HFFc6 (cell line): Measurements from ENCODE around the gene SST. TPM values are rescaled to one million over a fixed set of nuclear protein-coding genes. Genes with fewer than 3 reads are reported as not detected.
A peak's percentile ranks its signal among the peaks of the same experiment; 100 is the strongest.

Source experiments
- DNase-seq: peaks from one replicate; pipeline ENCODE4 v3.0.0-alpha.2; 2018
- H3K27ac Mint-ChIP-seq: 2 replicates; pipeline ENCODE4 v1.8.0; 2020; ENCODE audit warnings: mild to moderate bottlenecking, mixed read lengths
- H3K27me3 Mint-ChIP-seq: 2 replicates; pipeline ENCODE4 v1.8.0; 2021; ENCODE audit warnings: mild to moderate bottlenecking, moderate library complexity, mixed read lengths; ENCODE audit not compliant: insufficient read depth
- H3K36me3 Mint-ChIP-seq: 2 replicates; pipeline ENCODE4 v1.8.0; 2021; ENCODE audit warnings: low read depth, mixed read lengths
- H3K4me1 Mint-ChIP-seq: 2 replicates; pipeline ENCODE4 v1.8.0; 2020; ENCODE audit warnings: low read depth, mixed read lengths
- H3K4me3 Mint-ChIP-seq: 2 replicates; pipeline ENCODE4 v1.8.0; 2020; ENCODE audit warnings: mild to moderate bottlenecking, moderate library complexity, mixed read lengths
- H3K9me3 Mint-ChIP-seq: 2 replicates; pipeline ENCODE4 v1.8.0; 2020; ENCODE audit warnings: mild to moderate bottlenecking, mixed read lengths
- CTCF ChIP-seq: fragments of 200-600 bp; sonication (generic); IDR thresholded peaks from 2 replicates; pipeline ENCODE4 v1.5.0; 2021; ENCODE audit warnings: antibody characterized with exemption, mild to moderate bottlenecking
- total RNA-seq, 6 experiments: library from RNA; stranded (reverse); fragmentation: NEBNext Ultra II Directional; extraction: Animal tissue kit (Norgen Biotek cat#: 25700); gene quantifications; 2 replicates in 1 of 6; 3 replicates in 5 of 6; pipeline ENCODE4 v1.2.3, GENCODE V29; 2021

SST gene
- total RNA-seq, 6 experiments from 2014 or later: not detected

GRCh38 chr3:187640569-187641059 lies 29.6 kb downstream of the SST start:
- Mint-ChIP-seq H3K36me3 (no peaks in the 10 kb centered on the region), H3K4me1 (peaks cover 20% of the 10 kb centered on the region), H3K27ac (peak overlapping the region; percentile 35), H3K4me3 (peak overlapping the region; percentile 0; the same call in 1 of the 2 replicates), H3K27me3 (no peaks in the 10 kb centered on the region; the same call in 1 of the 2 replicates), H3K9me3 (no peaks in the 10 kb centered on the region)
- TF ChIP-seq CTCF: no peak
- peak; percentile 64 for DNase-seq

- H3K9me3 Mint-ChIP-seq: peaks cover 3% of the 10 kb centered on the region; the same call in 1 of the 2 replicates
- H3K4me3 Mint-ChIP-seq: 0 out of 2 replicates have a peak overlapping the region, but pooled peaks have one; percentile 0
- H3K4me1 Mint-ChIP-seq: peaks cover 20% of the 10 kb centered on the region
- peak overlapping the region; percentile 35 for H3K27ac Mint-ChIP-seq
- DNase-seq: no peak
- H3K36me3 Mint-ChIP-seq: peaks cover 2% of the 10 kb centered on the region; the same call in 1 of the 2 replicates
- no peaks in the 10 kb centered on the region for H3K27me3 Mint-ChIP-seq
- TF ChIP-seq CTCF: no peak
Observed at GRCh38 chr3:187639927-187640568, 30.1 kb downstream of the SST start.

- DNase-seq: no peak
- Mint-ChIP-seq H3K27ac (no peak overlapping the region), H3K36me3 (peaks cover 6% of the 10 kb centered on the region; the same call in 1 of the 2 replicates), H3K4me3 (no peak overlapping the region), H3K9me3 (peaks cover 7% of the 10 kb centered on the region; the same call in 1 of the 2 replicates), H3K27me3 (peaks cover 7% of the 10 kb centered on the region), H3K4me1 (peaks cover 20% of the 10 kb centered on the region)
- TF ChIP-seq CTCF: no peak
Observed at GRCh38 chr3:187636528-187636927, 33.7 kb downstream of the SST start.

- Mint-ChIP-seq H3K36me3 (peaks cover 6% of the 10 kb centered on the region; the same call in 1 of the 2 replicates), H3K4me1 (peaks cover 33% of the 10 kb centered on the region), H3K27me3 (peaks cover 10% of the 10 kb centered on the region), H3K27ac (peak overlapping the region; percentile 60), H3K9me3 (peaks cover 7% of the 10 kb centered on the region; the same call in 1 of the 2 replicates), H3K4me3 (no peak overlapping the region)
- no peak for TF ChIP-seq CTCF
- peak; percentile 19 for DNase-seq
Observed at GRCh38 chr3:187630404-187630803, 39.8 kb downstream of the SST start.

- Mint-ChIP-seq H3K36me3 (no peaks in the 10 kb centered on the region; the same call in 1 of the 2 replicates), H3K4me1 (peaks cover 36% of the 10 kb centered on the region), H3K9me3 (peaks cover under 1% of the 10 kb centered on the region; the same call in 1 of the 2 replicates), H3K27me3 (peaks cover 10% of the 10 kb centered on the region), H3K4me3 (no peak overlapping the region), H3K27ac (peak overlapping the region; percentile 76)
- no peak for TF ChIP-seq CTCF
- DNase-seq: peak; percentile 86
Observed at GRCh38 chr3:187629711-187630110, 40.5 kb downstream of the SST start.
